ENCODE measurements around the gene MAP1S.
A peak's percentile ranks its signal among the peaks of the same experiment; 100 is the strongest.

Gene MAP1S

GRCh38 chr19:17719730-17720400, 585 bp downstream of the MAP1S start:
- H3K79me2 ChIP-seq = peaks cover 18% of the 10 kb centered on the region

DNA sequence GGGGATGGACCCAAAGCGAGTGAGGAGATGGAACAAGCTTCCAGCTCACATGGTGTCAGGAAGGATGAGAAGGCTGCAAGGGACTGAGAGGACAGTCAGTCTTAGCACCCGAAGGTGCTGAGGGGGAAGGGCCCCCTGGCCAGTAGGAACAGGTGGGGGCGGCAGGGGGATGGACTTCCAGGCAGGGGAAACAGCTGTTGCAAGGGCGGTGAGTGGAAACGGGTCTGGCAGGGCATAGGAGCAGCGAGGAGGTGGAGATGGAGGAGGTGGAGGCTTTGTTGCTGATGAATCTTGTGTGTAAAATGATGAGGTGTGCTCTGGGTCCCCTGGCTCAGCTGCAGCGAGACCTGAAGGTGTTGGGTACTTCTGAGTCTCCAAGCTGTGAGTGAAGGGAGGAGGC, 1.2 kb downstream of the MAP1S start:
- peaks cover 13% of the 10 kb centered on the region for H3K4me1 ChIP-seq
- no peaks in the 10 kb centered on the region for H3K9me3 ChIP-seq (ENCODE audit: control insufficient read depth, low read length)
- no peaks in the 10 kb centered on the region for H3K36me3 ChIP-seq (ENCODE audit: control insufficient read depth, insufficient read depth, low read length)
- no peak overlapping the region for H2AFZ ChIP-seq
- H3K79me2 ChIP-seq = peaks cover 18% of the 10 kb centered on the region
- TF ChIP-seq, protein P1, sequence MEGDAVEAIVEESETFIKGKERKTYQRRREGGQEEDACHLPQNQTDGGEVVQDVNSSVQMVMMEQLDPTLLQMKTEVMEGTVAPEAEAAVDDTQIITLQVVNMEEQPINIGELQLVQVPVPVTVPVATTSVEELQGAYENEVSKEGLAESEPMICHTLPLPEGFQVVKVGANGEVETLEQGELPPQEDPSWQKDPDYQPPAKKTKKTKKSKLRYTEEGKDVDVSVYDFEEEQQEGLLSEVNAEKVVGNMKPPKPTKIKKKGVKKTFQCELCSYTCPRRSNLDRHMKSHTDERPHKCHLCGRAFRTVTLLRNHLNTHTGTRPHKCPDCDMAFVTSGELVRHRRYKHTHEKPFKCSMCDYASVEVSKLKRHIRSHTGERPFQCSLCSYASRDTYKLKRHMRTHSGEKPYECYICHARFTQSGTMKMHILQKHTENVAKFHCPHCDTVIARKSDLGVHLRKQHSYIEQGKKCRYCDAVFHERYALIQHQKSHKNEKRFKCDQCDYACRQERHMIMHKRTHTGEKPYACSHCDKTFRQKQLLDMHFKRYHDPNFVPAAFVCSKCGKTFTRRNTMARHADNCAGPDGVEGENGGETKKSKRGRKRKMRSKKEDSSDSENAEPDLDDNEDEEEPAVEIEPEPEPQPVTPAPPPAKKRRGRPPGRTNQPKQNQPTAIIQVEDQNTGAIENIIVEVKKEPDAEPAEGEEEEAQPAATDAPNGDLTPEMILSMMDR (IDR thresholded peaks at IDR 0.05) = no peak
- H3K27ac ChIP-seq = no peak overlapping the region
- H3K9ac ChIP-seq = no peak overlapping the region
- peak overlapping the region; percentile 57 for H3K4me2 ChIP-seq (ENCODE audit: low read length)
- no peaks in the 10 kb centered on the region for H3K27me3 ChIP-seq (ENCODE audit: control insufficient read depth, insufficient read depth, low read length)
- peak overlapping the region; percentile 67 for H3K4me3 ChIP-seq (ENCODE audit: low read depth, low read length)

More at GRCh38 chr19:17719730-17720400, 585 bp downstream of the MAP1S start:
- Histone ChIP-seq H3K9me3 (ENCODE audit: control insufficient read depth, low read length) (no peaks in the 10 kb centered on the region), H3K4me2 (ENCODE audit: low read length) (peak overlapping the region; percentile 57), H3K9ac (peak overlapping the region; percentile 67), H2AFZ (peak overlapping the region; percentile 53), H3K36me3 (ENCODE audit: control insufficient read depth, insufficient read depth, low read length) (no peaks in the 10 kb centered on the region), H3K27me3 (ENCODE audit: control insufficient read depth, insufficient read depth, low read length) (no peaks in the 10 kb centered on the region), H3K4me3 (ENCODE audit: low read depth, low read length) (peak overlapping the region; percentile 67), H3K27ac (peak overlapping the region; percentile 7), H3K4me1 (peaks cover 13% of the 10 kb centered on the region)
- TF ChIP-seq, protein P1 (IDR thresholded peaks at IDR 0.05) = no peak

DNA sequence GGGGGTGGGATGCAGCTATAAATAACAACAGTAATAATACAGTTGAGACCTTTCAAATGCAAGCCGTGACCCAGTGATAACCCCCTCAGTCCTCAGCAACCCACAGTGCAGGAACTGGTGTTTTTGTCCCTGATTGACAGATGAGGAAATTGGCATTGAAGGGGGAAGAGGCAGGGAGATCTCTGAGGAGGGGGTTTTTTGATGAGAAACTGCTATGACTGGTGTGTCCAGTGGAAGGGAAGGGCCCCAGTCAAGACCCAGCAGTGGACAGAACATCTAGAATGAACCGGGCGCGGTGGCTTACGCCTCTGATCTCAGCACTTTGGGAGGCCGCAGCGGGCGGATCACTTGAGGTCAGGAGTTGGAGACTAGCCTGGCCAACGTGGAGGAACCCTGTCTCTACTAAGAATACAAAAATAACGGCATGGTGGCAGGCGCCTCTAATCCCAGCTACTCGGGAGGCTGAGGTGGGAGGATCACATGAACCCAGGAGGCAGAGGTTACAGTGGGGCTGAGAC, 1.9 kb downstream of the MAP1S start:
- Histone ChIP-seq H3K27ac (no peak overlapping the region), H3K9me3 (ENCODE audit: control insufficient read depth, low read length) (no peaks in the 10 kb centered on the region), H3K27me3 (ENCODE audit: control insufficient read depth, insufficient read depth, low read length) (no peaks in the 10 kb centered on the region), H3K4me1 (peaks cover 13% of the 10 kb centered on the region), H3K4me3 (ENCODE audit: low read depth, low read length) (peak overlapping the region; percentile 67), H2AFZ (no peak overlapping the region), H3K4me2 (ENCODE audit: low read length) (peak overlapping the region; percentile 57), H3K36me3 (ENCODE audit: control insufficient read depth, insufficient read depth, low read length) (no peaks in the 10 kb centered on the region), H3K9ac (no peak overlapping the region), H3K79me2 (peaks cover 18% of the 10 kb centered on the region)
- TF ChIP-seq, protein P1 (IDR thresholded peaks at IDR 0.05) = no peak

GRCh38 chr19:17721821-17722220, 2.5 kb downstream of the MAP1S start:
- no peak overlapping the region for H3K9ac ChIP-seq
- H3K4me2 ChIP-seq (ENCODE audit: low read length) = no peak overlapping the region
- H3K27me3 ChIP-seq (ENCODE audit: control insufficient read depth, insufficient read depth, low read length) = no peaks in the 10 kb centered on the region
- no peaks in the 10 kb centered on the region for H3K9me3 ChIP-seq (ENCODE audit: control insufficient read depth, low read length)
- no peak overlapping the region for H3K4me3 ChIP-seq (ENCODE audit: low read depth, low read length)
- H3K4me1 ChIP-seq = peaks cover 13% of the 10 kb centered on the region
- no peak overlapping the region for H2AFZ ChIP-seq
- peak overlapping the region; percentile 5 for H3K27ac ChIP-seq
- TF ChIP-seq, protein P1 (IDR thresholded peaks at IDR 0.05) = no peak
- H3K36me3 ChIP-seq (ENCODE audit: control insufficient read depth, insufficient read depth, low read length) = no peaks in the 10 kb centered on the region
- peaks cover 18% of the 10 kb centered on the region for H3K79me2 ChIP-seq

Measured in parathyroid adenoma (tissue), 2 donors.